Myometrial cell (primary cell): ENCODE measurements around the gene PSMG3. TPM values are rescaled to one million over a fixed set of nuclear protein-coding genes. Genes with fewer than 3 reads are reported as not detected.

Source experiments
- total RNA-seq: library from RNA; depleted of rRNA; stranded (reverse); fragments of >200 nt; gene quantifications from 2 replicates; pipeline ENCODE4 v1.2.3, GENCODE V29; 2015

Gene PSMG3, protein sequence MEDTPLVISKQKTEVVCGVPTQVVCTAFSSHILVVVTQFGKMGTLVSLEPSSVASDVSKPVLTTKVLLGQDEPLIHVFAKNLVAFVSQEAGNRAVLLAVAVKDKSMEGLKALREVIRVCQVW
- total RNA-seq, result 47.0 and 54.9 TPM in 2 replicates

DNA sequence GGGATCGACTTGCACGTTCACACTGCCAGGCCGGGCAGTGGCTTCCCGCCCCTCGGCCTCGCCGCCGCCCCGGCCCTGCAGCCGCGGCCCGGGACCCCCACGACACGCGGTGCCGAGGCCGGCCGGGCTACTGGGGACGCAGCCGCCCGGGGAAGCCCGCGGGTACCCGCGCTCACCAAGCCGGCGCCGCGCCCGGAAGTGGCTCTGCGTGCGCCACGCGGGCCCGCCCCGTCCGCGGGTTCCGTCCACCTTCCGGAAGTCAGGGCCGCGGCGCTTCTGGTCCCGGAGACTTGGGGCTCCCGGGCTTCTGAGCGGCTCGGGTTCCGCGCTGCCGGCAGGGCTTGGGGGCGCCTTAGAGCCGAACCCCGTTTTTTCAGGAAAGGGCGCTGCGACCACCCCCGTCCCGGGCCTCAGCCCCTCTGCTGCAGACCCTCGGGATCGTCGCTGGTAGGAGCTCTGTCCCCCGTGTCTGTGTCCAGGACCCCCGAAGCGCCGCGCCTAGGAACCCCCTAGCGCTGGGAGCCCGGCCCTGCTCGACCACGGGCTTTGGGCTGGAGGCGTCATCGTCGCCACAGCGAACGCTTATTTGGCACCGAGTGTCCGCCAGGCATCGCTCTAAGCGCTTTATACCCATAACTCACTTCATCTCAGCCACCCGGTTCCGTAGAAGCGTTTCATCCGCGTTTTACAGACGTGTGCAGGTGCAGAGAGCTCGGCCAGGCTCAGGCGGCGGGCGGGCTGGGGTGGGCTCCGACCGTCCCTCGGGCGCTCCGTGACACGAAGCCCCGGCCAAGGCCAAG is at the start of gene PSMG3:
TSS of gene PSMG3 (minus strand) at position 200 of the 800 bp plus-strand sequence. CDS start 693 bp downstream, outside the sequence.

DNA sequence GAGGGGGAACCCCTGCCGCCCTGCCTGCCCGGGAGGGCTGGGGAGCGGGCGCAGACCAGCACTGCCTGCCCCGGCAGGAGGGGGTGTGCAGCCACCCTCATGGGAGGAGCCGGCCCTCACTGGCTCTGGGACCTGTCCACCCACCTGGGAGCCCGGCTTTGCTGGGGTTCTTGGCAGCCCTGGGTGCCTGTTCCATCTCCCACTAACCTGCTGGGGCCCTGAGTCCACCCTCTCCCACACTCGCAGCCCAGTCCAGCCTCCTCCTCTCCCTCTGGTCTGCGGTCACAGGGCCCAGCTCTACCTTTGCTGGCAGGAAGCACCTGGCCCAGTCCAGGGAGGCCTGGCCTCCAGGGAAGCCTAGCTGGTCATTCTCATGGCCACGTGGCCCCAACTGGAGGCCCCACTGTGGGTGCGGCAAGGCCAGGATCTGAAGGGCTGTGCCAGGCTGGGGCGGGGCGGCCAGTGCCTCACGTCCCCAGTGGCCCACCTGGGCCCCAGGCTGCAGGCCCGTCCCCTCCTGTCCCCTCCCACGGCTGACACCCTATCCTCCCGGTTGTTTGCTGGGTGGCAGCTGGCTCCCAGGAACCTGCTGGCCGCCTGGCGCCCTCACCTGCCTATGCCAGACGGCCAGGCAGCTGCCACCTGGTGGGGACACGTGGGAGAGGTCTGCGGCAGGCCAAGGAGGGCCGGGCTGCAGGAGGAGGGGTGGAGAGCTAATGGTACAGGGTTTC is 13.9 kb downstream of the PSMG3 start, which contains the start of gene TMEM184A:
TSS of gene TMEM184A (minus strand) at position 393 of the 731 bp plus-strand sequence. CDS start 721 bp downstream, outside the sequence.

Other genes with a start within 250 kb of the PSMG3 start
- gene MICALL2, start 110.6 kb downstream of the PSMG3 start, total RNA-seq, result 22.8 and 26.2 TPM in 2 replicates
- 74.3 and 75.2 TPM in 2 replicates for gene INTS1, start 65.6 kb downstream of the PSMG3 start, total RNA-seq
- gene MAFK, start 39.3 kb downstream of the PSMG3 start, total RNA-seq, result 9.9 and 21.6 TPM in 2 replicates
- 0.18 TPM in 1 of 2 replicates, not detected in the other for gene TMEM184A, start 13.8 kb downstream of the PSMG3 start, total RNA-seq
- gene ELFN1, start 100.2 kb upstream of the PSMG3 start, total RNA-seq, result 0.29 and 0.89 TPM in 2 replicates